Measurements from ENCODE around the gene ZNF208. TPM values are rescaled to one million over a fixed set of nuclear protein-coding genes. Genes with fewer than 3 reads are reported as not detected.

Gene ZNF208
- total and polyA plus RNA-seq, 2 donors (not counting 1 experiment from before 2014, with no cell fraction given), result 0.09 to 3.6 TPM

DNA sequence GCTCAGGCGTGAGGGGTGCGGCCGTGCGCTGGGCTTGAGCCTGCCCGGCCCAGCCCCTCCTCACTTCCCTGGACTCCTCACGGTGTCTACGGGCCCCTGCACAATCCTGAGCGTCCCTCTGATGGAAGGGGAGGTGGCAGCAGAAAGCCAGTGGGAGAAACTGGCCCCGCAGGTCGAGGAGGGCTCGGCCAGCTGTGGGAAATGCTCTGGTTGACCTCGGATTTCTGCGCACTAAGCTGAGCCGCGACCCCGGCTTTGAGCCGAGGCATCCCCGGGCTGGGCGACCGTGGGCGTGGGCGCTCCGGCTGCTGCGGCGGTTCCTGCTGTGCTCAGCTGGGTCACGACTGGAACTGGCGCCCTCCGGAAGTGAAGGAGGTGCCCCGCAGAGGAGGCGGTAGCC is 70.1 kb downstream of the ZNF208 start:
- Histone ChIP-seq H4K20me1 (ENCODE audit: control insufficient read depth, extremely low read depth, insufficient read depth, low read length) (no peaks in the 10 kb centered on the region), H3K4me3 (replicated peaks in 1 of 4; ENCODE audit: control extremely low read depth in 1 of 4, insufficient read depth in 1 of 4, low read depth in 3 of 4, low read length in 4 of 4) (no peak overlapping the region), H3K36me3 (ENCODE audit: control insufficient read depth, insufficient read depth, low read length) (no peaks in the 10 kb centered on the region), H2AFZ (ENCODE audit: low read length) (no peak overlapping the region), H3K9ac (ENCODE audit: insufficient read depth, low read length) (no peak overlapping the region), H3K79me2 (ENCODE audit: control insufficient read depth, insufficient read depth, low read length) (no peaks in the 10 kb centered on the region), H3K4me2 (ENCODE audit: extremely low read depth, insufficient read depth, low read length) (no peak overlapping the region), H3K27ac (ENCODE audit: insufficient read depth, low read length) (no peak overlapping the region), H3K4me1 (ENCODE audit: control insufficient read depth, extremely low read depth, insufficient read depth, low read length) (no peaks in the 10 kb centered on the region), H3K9me3 (ENCODE audit: control insufficient read depth, insufficient read depth, low read depth, low read length) (no peaks in the 10 kb centered on the region), H3K27me3 (ENCODE audit: control insufficient read depth, insufficient read depth, low read length) (no peaks in the 10 kb centered on the region)
- TF ChIP-seq CTCF (conservative IDR thresholded peaks at IDR 0.05 in 1 of 2, IDR thresholded peaks at IDR 0.05 in 1 of 2; ENCODE audit: low read depth in 1 of 2, low read length in 2 of 2) (no peak), EZH2 (IDR thresholded peaks at IDR 0.05; ENCODE audit: low read length, missing control alignments) (no peak)
- DNase-seq (ENCODE audit: low read depth in 2 of 2), result no peak

DNA sequence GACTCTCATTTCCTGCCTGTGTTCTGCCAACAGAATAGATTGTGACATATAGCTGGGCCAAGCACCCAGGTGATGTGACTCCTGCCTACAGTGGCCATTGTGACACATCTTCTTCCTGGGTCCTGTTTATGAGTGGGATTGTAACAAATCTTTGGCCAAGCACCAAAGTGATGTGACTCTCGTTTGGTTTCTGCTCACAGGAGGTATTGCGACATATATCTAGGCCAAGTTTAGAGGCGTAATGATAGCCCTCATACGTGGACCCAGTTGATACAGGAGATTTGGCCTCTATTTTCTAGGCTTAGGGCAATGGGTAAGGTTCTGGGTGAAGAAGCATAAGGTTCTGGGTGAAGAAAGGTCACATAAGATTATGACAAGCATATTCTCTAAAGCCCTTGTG is 76.2 kb downstream of the ZNF208 start:
- H4K20me1 ChIP-seq (ENCODE audit: control insufficient read depth, extremely low read depth, insufficient read depth, low read length), result no peaks in the 10 kb centered on the region
- H3K4me3 ChIP-seq (replicated peaks in 1 of 4; ENCODE audit: control extremely low read depth in 1 of 4, insufficient read depth in 1 of 4, low read depth in 3 of 4, low read length in 4 of 4), result no peak overlapping the region
- no peaks in the 10 kb centered on the region for H3K4me1 ChIP-seq (ENCODE audit: control insufficient read depth, extremely low read depth, insufficient read depth, low read length)
- no peak for TF ChIP-seq CTCF (conservative IDR thresholded peaks at IDR 0.05 in 1 of 2, IDR thresholded peaks at IDR 0.05 in 1 of 2; ENCODE audit: low read depth in 1 of 2, low read length in 2 of 2)
- no peak for TF ChIP-seq EZH2 (IDR thresholded peaks at IDR 0.05; ENCODE audit: low read length, missing control alignments)
- no peaks in the 10 kb centered on the region for H3K9me3 ChIP-seq (ENCODE audit: control insufficient read depth, insufficient read depth, low read depth, low read length)
- no peak for DNase-seq (ENCODE audit: low read depth in 2 of 2)
- H3K27ac ChIP-seq (ENCODE audit: insufficient read depth, low read length), result no peak overlapping the region
- H2AFZ ChIP-seq (ENCODE audit: low read length), result no peak overlapping the region
- H3K36me3 ChIP-seq (ENCODE audit: control insufficient read depth, insufficient read depth, low read length), result no peaks in the 10 kb centered on the region
- no peaks in the 10 kb centered on the region for H3K27me3 ChIP-seq (ENCODE audit: control insufficient read depth, insufficient read depth, low read length)
- no peaks in the 10 kb centered on the region for H3K79me2 ChIP-seq (ENCODE audit: control insufficient read depth, insufficient read depth, low read length)
- H3K9ac ChIP-seq (ENCODE audit: insufficient read depth, low read length), result no peak overlapping the region
- no peak overlapping the region for H3K4me2 ChIP-seq (ENCODE audit: extremely low read depth, insufficient read depth, low read length)

GRCh38 chr19:21934131-21934530 is 76.6 kb downstream of the ZNF208 start:
- Histone ChIP-seq H3K36me3 (ENCODE audit: control insufficient read depth, insufficient read depth, low read length) (no peaks in the 10 kb centered on the region), H3K4me1 (ENCODE audit: control insufficient read depth, extremely low read depth, insufficient read depth, low read length) (no peaks in the 10 kb centered on the region), H3K4me2 (ENCODE audit: extremely low read depth, insufficient read depth, low read length) (no peak overlapping the region), H3K27ac (ENCODE audit: insufficient read depth, low read length) (no peak overlapping the region), H4K20me1 (ENCODE audit: control insufficient read depth, extremely low read depth, insufficient read depth, low read length) (no peaks in the 10 kb centered on the region), H3K9ac (ENCODE audit: insufficient read depth, low read length) (no peak overlapping the region), H3K27me3 (ENCODE audit: control insufficient read depth, insufficient read depth, low read length) (no peaks in the 10 kb centered on the region), H3K9me3 (ENCODE audit: control insufficient read depth, insufficient read depth, low read depth, low read length) (no peaks in the 10 kb centered on the region), H2AFZ (ENCODE audit: low read length) (no peak overlapping the region), H3K79me2 (ENCODE audit: control insufficient read depth, insufficient read depth, low read length) (no peaks in the 10 kb centered on the region), H3K4me3 (replicated peaks in 1 of 4; ENCODE audit: control extremely low read depth in 1 of 4, insufficient read depth in 1 of 4, low read depth in 3 of 4, low read length in 4 of 4) (no peak overlapping the region)
- no peak for DNase-seq (ENCODE audit: low read depth in 2 of 2)
- TF ChIP-seq CTCF (conservative IDR thresholded peaks at IDR 0.05 in 1 of 2, IDR thresholded peaks at IDR 0.05 in 1 of 2; ENCODE audit: low read depth in 1 of 2, low read length in 2 of 2) (no peak), EZH2 (IDR thresholded peaks at IDR 0.05; ENCODE audit: low read length, missing control alignments) (no peak)
